HG02610 (cell line): ENCODE measurements around the gene TOM1L2.
"Not testable (repeated sequence)": the region's sequence is repeated elsewhere in the genome, so short reads cannot be mapped to it uniquely, and the experiment has no call there.

Experiments used
- ATAC-seq: cut with Tn5 transposase; IDR thresholded peaks from one replicate; pipeline ENCODE4 v1.9.1; 2021; ENCODE audit warnings: mild to moderate bottlenecking, moderate library complexity; ENCODE audit not compliant: unreplicated experiment

Gene TOM1L2

GRCh38 chr17:17971431-17972125 is 622 bp downstream of the TOM1L2 start:
- no peak for ATAC-seq

- no peak for ATAC-seq
Observed at GRCh38 chr17:17970699-17971430, 1.3 kb downstream of the TOM1L2 start.

GRCh38 chr17:17966399-17966798 is 5.8 kb downstream of the TOM1L2 start:
- ATAC-seq = peak; percentile 62

GRCh38 chr17:17965152-17965721 is 7.0 kb downstream of the TOM1L2 start:
- ATAC-seq = no peak

GRCh38 chr17:17964710-17965109 is 7.5 kb downstream of the TOM1L2 start:
- no peak for ATAC-seq

- no peak for ATAC-seq
Observed at GRCh38 chr17:17963694-17964436, 8.3 kb downstream of the TOM1L2 start.

GRCh38 chr17:17963066-17963465 is 9.1 kb downstream of the TOM1L2 start:
- ATAC-seq = no peak

- no peak for ATAC-seq
Observed at GRCh38 chr17:17960500-17961030, 11.6 kb downstream of the TOM1L2 start.

GRCh38 chr17:17959520-17960361 is 12.5 kb downstream of the TOM1L2 start:
- ATAC-seq = peak; percentile 50

GRCh38 chr17:17958982-17959381 is 13.2 kb downstream of the TOM1L2 start:
- no peak for ATAC-seq

- ATAC-seq = no peak
Observed at GRCh38 chr17:17957584-17957916, 14.7 kb downstream of the TOM1L2 start.

GRCh38 chr17:17955790-17956341 is 16.3 kb downstream of the TOM1L2 start:
- ATAC-seq = not testable (repeated sequence)

- ATAC-seq = no peak
Observed at GRCh38 chr17:17954079-17954478, 18.1 kb downstream of the TOM1L2 start.

GRCh38 chr17:17952691-17953090 is 19.5 kb downstream of the TOM1L2 start:
- ATAC-seq = no peak

GRCh38 chr17:17951524-17951923 is 20.7 kb downstream of the TOM1L2 start:
- ATAC-seq = no peak

- no peak for ATAC-seq
Observed at GRCh38 chr17:17950806-17951205, 21.4 kb downstream of the TOM1L2 start.

- ATAC-seq = no peak
Observed at GRCh38 chr17:17950347-17950746, 21.9 kb downstream of the TOM1L2 start.

GRCh38 chr17:17947966-17948365 is 24.2 kb downstream of the TOM1L2 start:
- ATAC-seq = no peak

GRCh38 chr17:17947309-17947708 is 24.9 kb downstream of the TOM1L2 start:
- ATAC-seq = no peak

GRCh38 chr17:17946093-17946492 is 26.1 kb downstream of the TOM1L2 start:
- ATAC-seq = no peak
